Activated CD4-positive, CD25-positive, alpha-beta regulatory T cell treated with anti-CD3 and anti-CD28 coated beads, Interleukin-2, amount 50 U/mL, for 16 hours (primary cell): ENCODE measurements around the gene VCAN.

Experiments
- DNase-seq: peaks from one replicate; pipeline ENCODE4 v3.0.0-alpha.2; 2020; ENCODE audit warnings: low read depth, low spot score

Gene VCAN

GRCh38 chr5:83494666-83495065, 23.1 kb downstream of the VCAN start:
- no peak for DNase-seq

- no peak for DNase-seq
Measured at GRCh38 chr5:83496626-83497025, 25.1 kb downstream of the VCAN start.

GRCh38 chr5:83498585-83498984, 27.0 kb downstream of the VCAN start:
- no peak for DNase-seq

GRCh38 chr5:83503662-83504061, 32.1 kb downstream of the VCAN start:
- DNase-seq = no peak

GRCh38 chr5:83507431-83507830, 35.9 kb downstream of the VCAN start:
- no peak for DNase-seq

- no peak for DNase-seq
Measured at GRCh38 chr5:83509540-83509939, 38.0 kb downstream of the VCAN start.

GRCh38 chr5:83510260-83510659, 38.7 kb downstream of the VCAN start:
- DNase-seq = no peak

- no peak for DNase-seq
Measured at GRCh38 chr5:83512061-83512745, 40.7 kb downstream of the VCAN start.

GRCh38 chr5:83513081-83513480, 41.5 kb downstream of the VCAN start:
- no peak for DNase-seq

- DNase-seq = no peak
Measured at GRCh38 chr5:83513491-83513890, 41.9 kb downstream of the VCAN start.

- no peak for DNase-seq
Measured at GRCh38 chr5:83516377-83516776, 44.8 kb downstream of the VCAN start.

- DNase-seq = no peak
Measured at GRCh38 chr5:83517072-83517687, 45.6 kb downstream of the VCAN start.

- no peak for DNase-seq
Measured at GRCh38 chr5:83517688-83518085, 46.1 kb downstream of the VCAN start.

GRCh38 chr5:83518319-83519061, 46.9 kb downstream of the VCAN start:
- DNase-seq = no peak

GRCh38 chr5:83522446-83522845, 50.9 kb downstream of the VCAN start:
- DNase-seq = no peak

GRCh38 chr5:83523929-83524328, 52.4 kb downstream of the VCAN start:
- DNase-seq = no peak

- DNase-seq = no peak
Measured at GRCh38 chr5:83524345-83524744, 52.8 kb downstream of the VCAN start.

- no peak for DNase-seq
Measured at GRCh38 chr5:83524991-83525390, 53.4 kb downstream of the VCAN start.

- DNase-seq = no peak
Measured at GRCh38 chr5:83526289-83526688, 54.7 kb downstream of the VCAN start.

GRCh38 chr5:83527221-83527620, 55.7 kb downstream of the VCAN start:
- no peak for DNase-seq

- no peak for DNase-seq
Measured at GRCh38 chr5:83527722-83528438, 56.3 kb downstream of the VCAN start.

GRCh38 chr5:83528439-83528769, 56.9 kb downstream of the VCAN start:
- no peak for DNase-seq
